GM23338 (cell line): ENCODE data around the gene ACAD9.

ENCODE experiments used
- CREB1 ChIP-seq: fragments of 250-450 bp; sonication (Bioruptor Pico); IDR thresholded peaks from 2 replicates; pipeline ENCODE4 v1.5.0; 2020; ENCODE audit warnings: low read depth, mild to moderate bottlenecking, moderate library complexity
- CTCF ChIP-seq, 2 experiments: fragments of 200-600 bp in 1 of 2; sonication (generic) in 1 of 2; conservative IDR thresholded peaks; 2 replicates each; pipeline versions ENCODE4 v1.5.1 to v1.6.1; 2016 to 2017; ENCODE audit warnings: antibody characterized with exemption in 2 of 2, low read depth in 2 of 2, mild to moderate bottlenecking in 2 of 2, moderate library complexity in 1 of 2
- EZH2 ChIP-seq: fragments of 200-600 bp; sonication (generic); IDR thresholded peaks from one replicate; pipeline ENCODE4 v1.8.0; 2017; ENCODE audit warnings: antibody characterized with exemption, mild to moderate bottlenecking, low read depth; ENCODE audit not compliant: unreplicated experiment
- EZH2phosphoT487 ChIP-seq: fragments of 200-600 bp; sonication (generic); IDR thresholded peaks from one replicate; pipeline ENCODE4 v1.8.1; 2018; ENCODE audit warnings: antibody characterized with exemption; ENCODE audit not compliant: unreplicated experiment
- JUNB ChIP-seq: IDR thresholded peaks from one replicate; pipeline ENCODE4 v1.6.1; 2016; ENCODE audit warnings: antibody characterized with exemption; ENCODE audit not compliant: unreplicated experiment
- NANOG ChIP-seq: IDR thresholded peaks from 2 replicates; pipeline ENCODE4 v1.6.1; 2016; ENCODE audit warnings: antibody characterized with exemption, borderline replicate concordance
- POLR2AphosphoS5 ChIP-seq: IDR thresholded peaks from 2 replicates; pipeline ENCODE4 v1.6.1; 2016; ENCODE audit warnings: antibody characterized with exemption, low read depth
- STAT1 ChIP-seq: IDR thresholded peaks from one replicate; pipeline ENCODE4 v1.6.1; 2016; ENCODE audit warnings: antibody characterized with exemption; ENCODE audit not compliant: unreplicated experiment
- ZNF114 ChIP-seq: fragments of 250-450 bp; sonication (Bioruptor Pico); IDR thresholded peaks from 2 replicates; pipeline ENCODE4 v1.5.0; 2020; ENCODE audit warnings: mild to moderate bottlenecking, moderate library complexity
- ZNF331 ChIP-seq: fragments of 250-450 bp; sonication (Bioruptor Pico); IDR thresholded peaks from 2 replicates; pipeline ENCODE4 v1.5.0; 2020; ENCODE audit warnings: low read depth, mild to moderate bottlenecking, moderate library complexity
- TF ChIP-seq, protein P1 (sequence below): IDR thresholded peaks from 2 replicates; pipeline ENCODE4 v1.6.1; 2016; ENCODE audit warnings: antibody characterized with exemption
- TF ChIP-seq, protein P2 (sequence below): IDR thresholded peaks from one replicate; pipeline ENCODE4 v1.6.1; 2018; ENCODE audit warnings: antibody characterized with exemption; ENCODE audit not compliant: unreplicated experiment
- TF ChIP-seq, protein P3 (sequence below): fragments of 250-450 bp; sonication (Bioruptor Pico); IDR thresholded peaks from 2 replicates; pipeline ENCODE4 v1.5.0; 2020; ENCODE audit warnings: mild to moderate bottlenecking, moderate library complexity

DNA sequence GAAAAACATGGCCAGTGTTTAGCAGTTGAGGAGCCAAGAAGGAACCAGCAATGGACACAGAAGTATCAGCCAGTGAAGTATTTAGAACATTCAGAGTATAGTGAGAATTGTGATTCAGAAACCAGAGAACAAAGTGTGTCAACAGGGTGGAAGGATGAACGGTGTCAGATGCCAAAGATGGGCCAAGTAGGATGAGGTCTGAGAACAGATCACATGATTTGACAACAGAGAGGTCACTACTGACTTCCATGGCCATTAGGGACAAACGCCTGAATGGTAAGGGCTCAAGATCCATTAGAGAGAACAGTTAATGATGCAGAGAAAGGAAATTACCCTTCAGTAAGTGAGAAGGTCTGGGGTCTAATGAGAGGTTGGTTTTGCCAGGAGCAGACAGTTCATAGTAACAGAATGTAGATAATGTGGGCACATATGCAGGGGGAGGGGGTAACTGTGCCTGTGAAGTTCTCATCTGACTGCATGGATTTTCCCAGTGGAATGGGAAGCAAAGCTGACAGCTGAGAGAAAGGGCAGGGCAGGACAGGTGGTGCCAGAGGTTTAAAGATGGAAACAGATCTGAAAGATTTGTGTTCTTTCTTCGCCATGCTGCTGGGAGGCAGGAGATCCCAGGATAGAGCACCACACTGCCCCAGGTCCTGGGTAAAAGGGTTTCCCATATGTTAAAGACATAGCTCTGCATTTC lies 4.8 kb upstream of the ACAD9 start:
- no peak for TF ChIP-seq POLR2AphosphoS5
- TF ChIP-seq EZH2 = no peak
- TF ChIP-seq CTCF (conservative IDR thresholded peaks at IDR 0.05; ENCODE audit: low read depth in 2 of 2) = no peak
- no peak for TF ChIP-seq ZNF114 (CRISPR knock-in tag)
- TF ChIP-seq STAT1 = no peak
- TF ChIP-seq ZNF331 (CRISPR knock-in tag) = no peak
- no peak for TF ChIP-seq CREB1 (CRISPR knock-in tag)
- TF ChIP-seq, protein P1, sequence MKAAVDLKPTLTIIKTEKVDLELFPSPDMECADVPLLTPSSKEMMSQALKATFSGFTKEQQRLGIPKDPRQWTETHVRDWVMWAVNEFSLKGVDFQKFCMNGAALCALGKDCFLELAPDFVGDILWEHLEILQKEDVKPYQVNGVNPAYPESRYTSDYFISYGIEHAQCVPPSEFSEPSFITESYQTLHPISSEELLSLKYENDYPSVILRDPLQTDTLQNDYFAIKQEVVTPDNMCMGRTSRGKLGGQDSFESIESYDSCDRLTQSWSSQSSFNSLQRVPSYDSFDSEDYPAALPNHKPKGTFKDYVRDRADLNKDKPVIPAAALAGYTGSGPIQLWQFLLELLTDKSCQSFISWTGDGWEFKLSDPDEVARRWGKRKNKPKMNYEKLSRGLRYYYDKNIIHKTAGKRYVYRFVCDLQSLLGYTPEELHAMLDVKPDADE = no peak
- no peak for TF ChIP-seq EZH2phosphoT487
- TF ChIP-seq, protein P2, sequence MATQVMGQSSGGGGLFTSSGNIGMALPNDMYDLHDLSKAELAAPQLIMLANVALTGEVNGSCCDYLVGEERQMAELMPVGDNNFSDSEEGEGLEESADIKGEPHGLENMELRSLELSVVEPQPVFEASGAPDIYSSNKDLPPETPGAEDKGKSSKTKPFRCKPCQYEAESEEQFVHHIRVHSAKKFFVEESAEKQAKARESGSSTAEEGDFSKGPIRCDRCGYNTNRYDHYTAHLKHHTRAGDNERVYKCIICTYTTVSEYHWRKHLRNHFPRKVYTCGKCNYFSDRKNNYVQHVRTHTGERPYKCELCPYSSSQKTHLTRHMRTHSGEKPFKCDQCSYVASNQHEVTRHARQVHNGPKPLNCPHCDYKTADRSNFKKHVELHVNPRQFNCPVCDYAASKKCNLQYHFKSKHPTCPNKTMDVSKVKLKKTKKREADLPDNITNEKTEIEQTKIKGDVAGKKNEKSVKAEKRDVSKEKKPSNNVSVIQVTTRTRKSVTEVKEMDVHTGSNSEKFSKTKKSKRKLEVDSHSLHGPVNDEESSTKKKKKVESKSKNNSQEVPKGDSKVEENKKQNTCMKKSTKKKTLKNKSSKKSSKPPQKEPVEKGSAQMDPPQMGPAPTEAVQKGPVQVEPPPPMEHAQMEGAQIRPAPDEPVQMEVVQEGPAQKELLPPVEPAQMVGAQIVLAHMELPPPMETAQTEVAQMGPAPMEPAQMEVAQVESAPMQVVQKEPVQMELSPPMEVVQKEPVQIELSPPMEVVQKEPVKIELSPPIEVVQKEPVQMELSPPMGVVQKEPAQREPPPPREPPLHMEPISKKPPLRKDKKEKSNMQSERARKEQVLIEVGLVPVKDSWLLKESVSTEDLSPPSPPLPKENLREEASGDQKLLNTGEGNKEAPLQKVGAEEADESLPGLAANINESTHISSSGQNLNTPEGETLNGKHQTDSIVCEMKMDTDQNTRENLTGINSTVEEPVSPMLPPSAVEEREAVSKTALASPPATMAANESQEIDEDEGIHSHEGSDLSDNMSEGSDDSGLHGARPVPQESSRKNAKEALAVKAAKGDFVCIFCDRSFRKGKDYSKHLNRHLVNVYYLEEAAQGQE = no peak
- TF ChIP-seq JUNB = no peak
- no peak for TF ChIP-seq NANOG
- TF ChIP-seq, protein P3, sequence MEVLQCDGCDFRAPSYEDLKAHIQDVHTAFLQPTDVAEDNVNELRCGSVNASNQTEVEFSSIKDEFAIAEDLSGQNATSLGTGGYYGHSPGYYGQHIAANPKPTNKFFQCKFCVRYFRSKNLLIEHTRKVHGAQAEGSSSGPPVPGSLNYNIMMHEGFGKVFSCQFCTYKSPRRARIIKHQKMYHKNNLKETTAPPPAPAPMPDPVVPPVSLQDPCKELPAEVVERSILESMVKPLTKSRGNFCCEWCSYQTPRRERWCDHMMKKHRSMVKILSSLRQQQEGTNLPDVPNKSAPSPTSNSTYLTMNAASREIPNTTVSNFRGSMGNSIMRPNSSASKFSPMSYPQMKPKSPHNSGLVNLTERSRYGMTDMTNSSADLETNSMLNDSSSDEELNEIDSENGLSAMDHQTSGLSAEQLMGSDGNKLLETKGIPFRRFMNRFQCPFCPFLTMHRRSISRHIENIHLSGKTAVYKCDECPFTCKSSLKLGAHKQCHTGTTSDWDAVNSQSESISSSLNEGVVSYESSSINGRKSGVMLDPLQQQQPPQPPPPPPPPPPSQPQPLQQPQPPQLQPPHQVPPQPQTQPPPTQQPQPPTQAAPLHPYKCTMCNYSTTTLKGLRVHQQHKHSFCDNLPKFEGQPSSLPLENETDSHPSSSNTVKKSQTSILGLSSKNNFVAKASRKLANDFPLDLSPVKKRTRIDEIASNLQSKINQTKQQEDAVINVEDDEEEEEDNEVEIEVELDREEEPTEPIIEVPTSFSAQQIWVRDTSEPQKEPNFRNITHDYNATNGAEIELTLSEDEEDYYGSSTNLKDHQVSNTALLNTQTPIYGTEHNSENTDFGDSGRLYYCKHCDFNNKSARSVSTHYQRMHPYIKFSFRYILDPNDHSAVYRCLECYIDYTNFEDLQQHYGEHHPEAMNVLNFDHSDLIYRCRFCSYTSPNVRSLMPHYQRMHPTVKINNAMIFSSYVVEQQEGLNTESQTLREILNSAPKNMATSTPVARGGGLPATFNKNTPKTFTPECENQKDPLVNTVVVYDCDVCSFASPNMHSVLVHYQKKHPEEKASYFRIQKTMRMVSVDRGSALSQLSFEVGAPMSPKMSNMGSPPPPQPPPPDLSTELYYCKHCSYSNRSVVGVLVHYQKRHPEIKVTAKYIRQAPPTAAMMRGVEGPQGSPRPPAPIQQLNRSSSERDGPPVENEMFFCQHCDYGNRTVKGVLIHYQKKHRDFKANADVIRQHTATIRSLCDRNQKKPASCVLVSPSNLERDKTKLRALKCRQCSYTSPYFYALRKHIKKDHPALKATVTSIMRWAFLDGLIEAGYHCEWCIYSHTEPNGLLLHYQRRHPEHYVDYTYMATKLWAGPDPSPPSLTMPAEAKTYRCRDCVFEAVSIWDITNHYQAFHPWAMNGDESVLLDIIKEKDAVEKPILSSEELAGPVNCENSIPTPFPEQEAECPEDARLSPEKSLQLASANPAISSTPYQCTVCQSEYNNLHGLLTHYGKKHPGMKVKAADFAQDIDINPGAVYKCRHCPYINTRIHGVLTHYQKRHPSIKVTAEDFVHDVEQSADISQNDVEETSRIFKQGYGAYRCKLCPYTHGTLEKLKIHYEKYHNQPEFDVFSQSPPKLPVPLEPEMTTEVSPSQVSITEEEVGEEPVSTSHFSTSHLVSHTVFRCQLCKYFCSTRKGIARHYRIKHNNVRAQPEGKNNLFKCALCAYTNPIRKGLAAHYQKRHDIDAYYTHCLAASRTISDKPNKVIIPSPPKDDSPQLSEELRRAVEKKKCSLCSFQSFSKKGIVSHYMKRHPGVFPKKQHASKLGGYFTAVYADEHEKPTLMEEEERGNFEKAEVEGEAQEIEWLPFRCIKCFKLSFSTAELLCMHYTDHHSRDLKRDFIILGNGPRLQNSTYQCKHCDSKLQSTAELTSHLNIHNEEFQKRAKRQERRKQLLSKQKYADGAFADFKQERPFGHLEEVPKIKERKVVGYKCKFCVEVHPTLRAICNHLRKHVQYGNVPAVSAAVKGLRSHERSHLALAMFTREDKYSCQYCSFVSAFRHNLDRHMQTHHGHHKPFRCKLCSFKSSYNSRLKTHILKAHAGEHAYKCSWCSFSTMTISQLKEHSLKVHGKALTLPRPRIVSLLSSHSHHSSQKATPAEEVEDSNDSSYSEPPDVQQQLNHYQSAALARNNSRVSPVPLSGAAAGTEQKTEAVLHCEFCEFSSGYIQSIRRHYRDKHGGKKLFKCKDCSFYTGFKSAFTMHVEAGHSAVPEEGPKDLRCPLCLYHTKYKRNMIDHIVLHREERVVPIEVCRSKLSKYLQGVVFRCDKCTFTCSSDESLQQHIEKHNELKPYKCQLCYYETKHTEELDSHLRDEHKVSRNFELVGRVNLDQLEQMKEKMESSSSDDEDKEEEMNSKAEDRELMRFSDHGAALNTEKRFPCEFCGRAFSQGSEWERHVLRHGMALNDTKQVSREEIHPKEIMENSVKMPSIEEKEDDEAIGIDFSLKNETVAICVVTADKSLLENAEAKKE (CRISPR knock-in tag) = no peak
